Measurements from ENCODE around the gene SPO11. TPM values are rescaled to one million over a fixed set of nuclear protein-coding genes. Genes with fewer than 3 reads are reported as not detected.

The SPO11 gene
- total RNA-seq, 1 donor from 2014 or later, result not detected

DNA sequence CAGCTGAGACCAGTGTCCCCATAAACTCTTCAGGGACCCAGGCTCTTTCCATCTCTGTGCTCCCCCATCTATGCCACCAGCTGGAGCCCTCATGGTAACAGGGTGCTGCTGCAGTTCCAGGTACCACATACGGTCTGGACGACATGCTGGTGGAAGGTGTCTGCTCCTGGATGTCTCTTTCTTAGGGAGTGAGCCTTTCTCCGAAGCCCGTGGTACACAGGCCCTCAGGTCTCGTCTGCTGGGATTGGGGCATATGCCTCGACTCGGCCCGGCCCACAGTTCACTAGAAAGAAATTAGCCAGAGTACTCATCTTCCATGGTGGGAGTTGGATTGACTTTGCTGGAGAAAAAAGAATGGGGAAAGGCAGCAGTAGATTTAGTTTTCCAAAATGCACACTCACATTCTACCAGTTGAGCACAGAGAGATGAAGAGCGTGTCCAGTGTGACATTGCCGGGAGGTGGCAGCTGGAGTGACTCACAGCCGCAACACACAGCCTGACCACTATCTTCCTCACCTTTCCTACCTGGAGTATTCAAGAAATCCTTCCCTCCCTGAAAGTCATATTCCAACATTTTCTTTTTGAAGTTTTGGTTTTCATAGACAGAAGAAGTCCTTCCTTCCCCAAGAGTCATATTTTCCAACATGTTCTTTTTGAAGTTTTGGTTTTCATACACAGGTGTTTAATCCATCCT, 18.6 kb upstream of the SPO11 start:
- ChIA-PET CTCF (no interaction called here), POLR2A (no interaction called here)
- Mint-ChIP-seq H3K4me3 (no peak overlapping the region), H3K27ac (no peak overlapping the region), H3K4me1 (no peaks in the 10 kb centered on the region), H3K36me3 (ENCODE audit: low read depth) (no peaks in the 10 kb centered on the region), H3K9me3 (no peaks in the 10 kb centered on the region), H3K27me3 (peaks cover 14% of the 10 kb centered on the region)
- intact Hi-C loops (cut with micrococcal nuclease), result no loop called here
- no peak for DNase-seq
- ATAC-seq (ENCODE audit: low read depth), result no peak
- TF ChIP-seq CTCF (IDR thresholded peaks at IDR 0.05), result no peak

DNA sequence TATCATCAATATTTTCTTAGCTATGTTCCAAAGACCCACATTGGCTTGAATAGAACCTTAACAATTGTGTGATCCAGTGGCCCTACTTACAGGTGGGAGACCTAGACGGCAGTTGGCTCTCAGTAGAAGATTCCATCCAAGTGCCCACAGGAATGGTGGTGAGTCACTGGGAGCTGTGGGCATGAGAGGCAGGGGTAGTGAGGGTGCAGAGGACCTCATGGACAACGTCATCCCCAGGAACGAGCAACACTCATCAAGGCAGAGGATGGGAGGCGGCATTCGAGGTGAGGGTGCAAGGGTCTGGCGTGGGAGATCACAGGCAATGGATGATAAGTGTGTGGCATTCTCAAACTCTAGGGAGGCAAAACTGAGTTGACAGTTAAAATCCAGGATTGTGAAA, 17.5 kb upstream of the SPO11 start:
- Mint-ChIP-seq H3K36me3 (ENCODE audit: low read depth) (no peaks in the 10 kb centered on the region), H3K27ac (no peak overlapping the region), H3K9me3 (no peaks in the 10 kb centered on the region), H3K4me3 (no peak overlapping the region), H3K27me3 (peaks cover 12% of the 10 kb centered on the region), H3K4me1 (no peaks in the 10 kb centered on the region)
- POLR2A ChIA-PET, result no interaction called here
- intact Hi-C loops (cut with micrococcal nuclease), result no loop called here
- TF ChIP-seq CTCF (IDR thresholded peaks at IDR 0.05), result no peak
- no peak for ATAC-seq (ENCODE audit: low read depth)
- CTCF ChIA-PET, result no interaction called here
- no peak for DNase-seq

- intact Hi-C loops (cut with micrococcal nuclease), result no loop called here
- Mint-ChIP-seq H3K4me3 (no peak overlapping the region), H3K9me3 (no peaks in the 10 kb centered on the region), H3K4me1 (no peaks in the 10 kb centered on the region), H3K36me3 (ENCODE audit: low read depth) (no peaks in the 10 kb centered on the region), H3K27me3 (peaks cover 13% of the 10 kb centered on the region), H3K27ac (no peak overlapping the region)
- POLR2A ChIA-PET, result no interaction called here
- no peak for TF ChIP-seq CTCF (IDR thresholded peaks at IDR 0.05)
- CTCF ChIA-PET, result no interaction called here
- ATAC-seq (ENCODE audit: low read depth) (no peak), DNase-seq (no peak)
Measured at GRCh38 chr20:57313230-57313629, 16.4 kb upstream of the SPO11 start.

GRCh38 chr20:57313951-57314350, 15.7 kb upstream of the SPO11 start:
- ChIA-PET POLR2A (no interaction called here), CTCF (no interaction called here)
- Mint-ChIP-seq H3K4me3 (no peak overlapping the region), H3K9me3 (no peaks in the 10 kb centered on the region), H3K27ac (no peak overlapping the region), H3K27me3 (peaks cover 18% of the 10 kb centered on the region), H3K36me3 (ENCODE audit: low read depth) (no peaks in the 10 kb centered on the region), H3K4me1 (no peaks in the 10 kb centered on the region)
- ATAC-seq (ENCODE audit: low read depth) (no peak), DNase-seq (no peak)
- no peak for TF ChIP-seq CTCF (IDR thresholded peaks at IDR 0.05)
- intact Hi-C loops (cut with micrococcal nuclease), result no loop called here

- H3K27me3 Mint-ChIP-seq, result peaks cover 27% of the 10 kb centered on the region
- no peaks in the 10 kb centered on the region for H3K4me1 Mint-ChIP-seq
- H3K4me3 Mint-ChIP-seq, result no peak overlapping the region
- no peak for TF ChIP-seq CTCF (IDR thresholded peaks at IDR 0.05)
- H3K27ac Mint-ChIP-seq, result no peak overlapping the region
- no peak for DNase-seq
- ChIA-PET POLR2A (no interaction called here), CTCF (no interaction called here)
- intact Hi-C loops (cut with micrococcal nuclease), result no loop called here
- no peaks in the 10 kb centered on the region for H3K9me3 Mint-ChIP-seq
- H3K36me3 Mint-ChIP-seq (ENCODE audit: low read depth), result no peaks in the 10 kb centered on the region
- ATAC-seq (ENCODE audit: low read depth), result no peak
Measured at GRCh38 chr20:57315083-57315975, 14.3 kb upstream of the SPO11 start.

All from activated B cell treated with CpG ODN at 0.5 μM for 24 hours (primary cell).